ENCODE data around the gene GAD2.

GAD2 gene

DNA sequence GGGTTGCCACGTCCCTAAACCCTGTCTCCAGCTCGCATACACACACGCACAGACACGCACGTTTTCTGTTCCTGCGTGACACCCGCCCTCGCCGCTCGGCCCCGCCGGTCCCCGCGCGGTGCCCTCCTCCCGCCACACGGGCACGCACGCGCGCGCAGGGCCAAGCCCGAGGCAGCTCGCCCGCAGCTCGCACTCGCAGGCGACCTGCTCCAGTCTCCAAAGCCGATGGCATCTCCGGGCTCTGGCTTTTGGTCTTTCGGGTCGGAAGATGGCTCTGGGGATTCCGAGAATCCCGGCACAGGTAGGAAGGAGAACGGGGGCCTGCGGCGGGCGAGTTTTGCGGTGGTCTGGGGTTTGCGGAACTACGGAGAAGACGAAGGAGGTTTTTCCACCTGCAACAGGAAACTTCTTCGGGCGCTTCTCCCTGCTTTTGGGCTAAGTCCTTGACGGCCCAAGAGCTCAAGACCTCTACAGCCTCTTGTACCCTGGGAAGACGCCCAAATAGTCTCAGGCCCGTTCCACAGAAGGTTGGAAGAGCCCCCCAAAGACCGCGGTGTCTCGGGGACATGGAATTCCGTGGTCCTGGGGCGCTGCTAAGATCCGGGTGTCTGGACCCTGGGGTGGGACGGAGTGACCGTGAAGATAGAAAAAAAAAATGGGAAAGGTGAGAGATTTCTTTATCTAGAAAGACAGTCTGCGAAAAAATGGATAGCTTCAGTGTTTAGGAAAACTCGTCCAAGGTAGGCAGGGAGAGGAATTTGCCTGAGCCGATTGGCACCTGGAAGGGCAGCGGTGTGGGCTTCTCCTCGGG, at the start of gene GAD2:
Gene GAD2 (plus strand): TSS at position 190 of the 811 bp plus-strand sequence. CDS start 36 bp downstream, at position 226.
- peak; percentile 21 for DNase-seq

DNA sequence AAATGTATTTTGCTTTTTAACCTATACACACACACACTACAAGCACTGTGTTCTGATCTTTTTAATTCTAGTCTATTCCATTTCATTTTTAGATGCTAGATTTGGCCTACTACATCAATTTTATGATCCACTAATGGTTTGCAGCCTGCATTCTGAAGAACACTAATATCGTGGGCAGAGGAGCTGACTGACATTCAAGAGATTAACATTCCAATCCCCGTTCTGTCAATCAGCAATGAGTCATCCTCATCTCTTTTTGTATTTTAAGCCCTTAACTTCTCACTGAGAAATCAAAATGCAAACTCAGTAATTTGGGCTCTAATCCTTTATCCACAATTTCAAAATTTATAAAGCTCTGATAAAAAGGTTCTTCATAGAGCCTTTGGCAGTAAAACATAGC, 47.1 kb upstream of the GAD2 start:
- no peak for DNase-seq

DNA sequence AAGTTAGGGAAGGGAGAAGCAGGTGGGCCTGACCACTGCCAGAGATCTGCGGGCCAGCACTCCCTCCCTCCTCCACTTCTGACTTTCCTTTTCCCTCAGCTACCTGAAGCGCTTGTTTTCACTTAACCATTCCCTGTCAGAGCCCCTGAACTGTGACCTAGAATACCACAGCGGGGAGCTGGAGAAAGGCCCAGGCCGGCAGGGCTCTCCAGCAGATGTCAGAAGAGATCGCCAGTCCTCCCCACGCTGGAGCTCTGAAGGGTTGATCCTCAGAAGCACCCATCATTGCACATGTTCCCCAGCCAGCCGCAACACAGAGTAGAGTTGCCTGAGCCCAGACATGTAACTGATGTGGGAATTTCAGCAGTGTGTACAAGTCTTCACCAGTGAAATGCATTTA, 44.4 kb upstream of the GAD2 start:
- DNase-seq, result no peak

DNA sequence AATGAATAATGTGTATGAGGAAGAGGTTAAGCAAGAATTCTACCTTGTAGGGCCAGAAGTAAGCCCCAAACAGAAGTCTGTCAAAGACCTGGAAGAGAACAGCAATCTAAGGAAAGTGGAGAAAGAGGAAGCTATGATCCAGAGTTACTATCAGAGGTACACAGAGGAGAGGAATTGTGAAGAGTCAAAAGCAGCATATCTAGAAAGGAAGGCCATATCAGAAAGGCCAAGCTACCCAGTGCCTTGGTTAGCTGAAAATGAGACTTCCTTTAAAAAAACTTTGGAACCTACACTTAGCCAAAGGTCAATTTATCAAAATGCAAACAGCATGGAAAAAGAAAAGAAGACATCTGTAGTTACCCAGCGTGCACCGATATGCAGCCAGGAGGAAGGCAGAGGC, 42.7 kb upstream of the GAD2 start:
- DNase-seq, result no peak

- no peak for DNase-seq
Measured at GRCh38 chr10:26177341-26177740, 39.2 kb upstream of the GAD2 start.

- no peak for DNase-seq
Measured at GRCh38 chr10:26194275-26194674, 22.3 kb upstream of the GAD2 start.

GRCh38 chr10:26197248-26197647, 19.3 kb upstream of the GAD2 start:
- DNase-seq, result no peak

DNA sequence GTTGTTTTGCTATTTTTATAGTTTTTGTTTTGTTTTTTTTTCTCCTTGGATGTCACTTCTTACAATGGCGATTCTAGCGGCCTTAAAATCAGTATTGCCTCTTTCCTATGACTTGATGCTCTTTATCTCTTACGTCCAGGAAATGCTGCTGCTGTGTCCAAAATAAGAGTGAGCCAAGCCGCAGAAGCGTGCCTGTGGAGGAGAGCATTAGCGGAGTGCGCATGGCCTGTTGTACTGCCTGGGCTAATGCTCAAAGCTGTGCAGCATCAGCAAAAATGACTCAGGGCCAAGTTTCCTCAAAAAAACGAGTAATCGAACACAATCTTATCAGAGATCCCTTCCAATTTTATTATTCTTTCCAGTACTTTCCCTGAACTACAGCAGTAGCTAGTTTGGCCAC, 18.5 kb upstream of the GAD2 start:
- no peak for DNase-seq

DNA sequence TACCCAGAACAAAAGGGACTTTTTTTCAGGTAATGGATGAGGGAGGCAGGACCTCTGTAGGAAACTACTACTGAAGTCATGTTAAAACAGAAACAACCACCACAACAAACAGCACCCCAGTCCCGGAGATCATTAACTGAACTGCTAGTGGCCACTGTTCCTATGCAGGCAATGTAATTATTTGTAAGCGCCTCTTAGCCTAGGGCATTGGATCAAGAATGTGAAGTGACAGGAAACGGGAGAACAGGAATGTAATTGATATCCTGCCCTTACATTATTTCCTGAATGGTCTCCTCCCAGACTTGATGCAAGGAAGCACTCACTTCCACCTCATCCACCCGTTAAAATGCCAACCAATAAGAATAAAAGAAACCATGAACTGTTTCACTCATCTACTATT, 16.7 kb upstream of the GAD2 start:
- DNase-seq, result no peak

DNA sequence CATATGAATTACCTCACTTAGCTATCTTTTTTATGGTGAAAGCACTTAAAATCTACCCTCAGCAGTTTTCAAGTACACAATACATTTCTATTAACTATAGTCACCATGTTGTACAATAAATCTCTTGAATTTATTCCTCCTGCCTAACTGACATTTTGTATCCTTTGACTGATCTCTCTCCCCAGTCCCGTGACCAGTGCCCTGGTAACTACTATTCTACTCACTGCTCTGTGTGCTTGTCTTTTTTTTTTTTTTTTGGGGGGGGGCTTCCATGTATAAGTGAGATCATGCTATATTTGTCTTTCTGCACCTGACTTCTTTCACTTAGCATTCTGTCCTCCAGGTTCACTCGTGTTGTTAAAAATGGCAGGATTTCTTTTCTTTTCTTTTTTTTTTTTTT, 11.4 kb upstream of the GAD2 start:
- no peak for DNase-seq

- DNase-seq, result no peak
Measured at GRCh38 chr10:26211781-26212444, 4.7 kb upstream of the GAD2 start.

- no peak for DNase-seq
Measured at GRCh38 chr10:26212511-26212910, 4.1 kb upstream of the GAD2 start.

DNA sequence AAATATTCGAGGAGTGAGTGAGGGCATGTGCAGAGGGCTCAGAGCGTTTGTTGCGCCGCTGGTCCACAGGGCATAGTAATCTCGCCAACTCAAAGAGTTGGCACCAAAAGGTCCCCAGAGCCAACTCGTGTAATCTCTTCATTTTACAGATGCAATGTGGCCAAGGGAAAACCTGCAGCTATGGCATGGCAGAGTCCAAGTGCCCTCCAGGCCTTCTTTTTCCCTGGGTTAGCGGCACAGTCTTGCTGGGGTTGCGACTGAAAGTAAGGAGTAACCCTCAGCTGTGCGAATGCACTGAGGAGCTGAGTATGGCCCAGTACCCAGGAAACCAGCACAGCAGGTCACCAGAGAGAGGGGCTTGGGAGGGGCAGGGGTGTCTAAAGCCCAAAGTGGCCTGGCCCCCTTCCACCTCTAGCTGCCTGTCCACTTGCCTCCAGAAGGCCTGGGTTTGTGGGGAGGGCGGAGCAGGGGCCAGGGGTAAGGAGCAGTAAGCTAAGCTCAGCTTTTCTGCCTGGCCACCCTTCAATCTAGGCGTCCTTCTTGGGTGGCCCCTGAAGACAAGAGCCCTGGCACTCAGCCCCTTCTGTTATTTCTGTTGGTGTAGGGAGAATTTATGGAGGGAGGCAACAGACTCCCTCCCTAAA, 3.3 kb upstream of the GAD2 start:
- no peak for DNase-seq

- DNase-seq, result no peak
Measured at GRCh38 chr10:26214004-26214403, 2.6 kb upstream of the GAD2 start.

DNA sequence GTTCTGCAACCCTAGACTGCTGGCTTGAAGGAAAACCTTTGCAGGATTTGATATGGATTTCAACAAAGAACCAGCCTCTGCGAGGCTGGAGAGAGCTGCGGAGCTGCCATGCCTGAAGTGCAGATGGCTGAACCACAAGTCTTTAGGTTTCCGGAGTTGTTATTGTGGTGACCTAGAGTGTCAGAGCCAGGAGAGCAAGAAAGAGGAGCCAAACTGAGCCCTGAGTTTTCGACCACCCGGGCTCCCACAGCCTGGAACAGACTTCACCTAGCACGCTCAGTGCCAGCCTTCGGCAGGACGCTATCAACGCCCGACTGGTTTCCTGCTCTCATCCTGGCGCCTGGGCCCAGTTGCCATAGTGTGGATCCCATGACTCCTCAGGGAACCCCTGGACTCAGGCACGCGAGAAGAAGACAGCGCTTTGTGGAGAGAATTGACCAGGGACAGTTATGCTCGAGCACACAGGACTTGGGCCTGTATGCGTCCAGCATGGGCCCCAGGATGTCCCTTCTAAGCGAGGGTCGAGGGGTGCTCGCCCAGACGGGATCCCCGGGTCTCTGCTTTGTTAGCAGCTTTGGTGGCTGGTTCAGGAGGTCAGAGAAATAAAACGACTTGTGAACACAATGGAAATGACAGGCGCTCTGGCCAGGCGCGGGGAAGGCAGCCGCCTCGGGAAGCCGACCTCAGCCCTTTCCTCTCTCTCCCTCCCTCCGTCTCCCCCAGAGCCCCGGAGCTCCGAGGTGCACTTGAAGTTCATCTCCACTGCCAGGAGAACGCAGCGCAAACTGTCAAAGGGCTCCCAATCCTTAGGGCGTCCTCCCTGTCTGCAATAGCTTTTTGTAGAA, 1.8 kb upstream of the GAD2 start:
- DNase-seq, result no peak

GRCh38 chr10:26215396-26215934, 1.1 kb upstream of the GAD2 start:
- no peak for DNase-seq

- DNase-seq, result peak; percentile 71
Measured at GRCh38 chr10:26215935-26216584, 514 bp upstream of the GAD2 start.

DNA sequence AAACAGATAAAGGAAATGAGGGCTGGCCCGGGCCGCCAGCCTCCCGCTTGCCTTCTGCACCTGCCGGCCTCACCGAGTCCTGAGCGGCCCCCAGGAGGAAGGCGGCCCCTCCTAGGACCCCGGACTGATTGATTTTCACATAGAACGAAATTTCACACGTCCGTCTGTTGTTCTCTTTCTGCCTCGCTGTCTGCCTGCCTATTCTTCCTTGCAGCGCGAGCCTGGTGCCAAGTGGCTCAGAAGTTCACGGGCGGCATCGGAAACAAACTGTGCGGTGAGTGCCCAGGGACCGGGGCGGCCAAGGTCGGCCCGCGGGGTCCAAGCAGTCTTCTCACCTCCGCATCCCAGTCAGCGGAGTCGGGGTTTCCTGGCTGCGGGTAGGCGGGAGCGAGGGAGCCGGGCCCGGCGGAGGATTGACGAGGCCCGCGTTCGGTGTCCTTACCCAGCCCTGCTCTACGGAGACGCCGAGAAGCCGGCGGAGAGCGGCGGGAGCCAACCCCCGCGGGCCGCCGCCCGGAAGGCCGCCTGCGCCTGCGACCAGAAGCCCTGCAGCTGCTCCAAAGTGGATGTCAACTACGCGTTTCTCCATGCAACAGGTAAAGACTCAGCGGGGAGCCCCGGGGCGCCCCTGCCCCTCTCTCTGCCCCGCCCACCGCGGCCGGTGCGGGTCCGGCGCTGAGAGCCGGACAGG, 967 bp downstream of the GAD2 start:
- peak; percentile 30 for DNase-seq

DNA sequence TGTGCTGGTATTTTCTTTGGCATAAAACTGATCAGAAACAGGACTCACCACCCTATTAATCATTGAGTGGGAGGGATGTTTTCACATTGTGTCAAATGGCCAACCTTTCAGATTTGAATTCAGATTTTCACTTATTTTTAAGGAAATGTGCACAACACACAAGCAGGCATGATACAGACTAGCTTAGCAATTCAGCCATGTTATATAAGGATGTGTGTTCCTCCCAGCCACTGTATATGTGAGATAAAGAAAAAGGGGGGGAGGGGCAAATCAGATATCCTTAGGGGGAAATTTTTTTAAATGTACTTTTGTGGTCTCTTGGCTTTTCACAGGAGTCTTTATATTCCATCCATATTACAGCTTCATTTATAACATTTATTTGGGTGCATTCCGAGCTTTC, 3.1 kb downstream of the GAD2 start:
- DNase-seq, result no peak

GRCh38 chr10:26220901-26221300, 4.3 kb downstream of the GAD2 start:
- no peak for DNase-seq

GRCh38 chr10:26221541-26221940, 5.0 kb downstream of the GAD2 start:
- no peak for DNase-seq

DNA sequence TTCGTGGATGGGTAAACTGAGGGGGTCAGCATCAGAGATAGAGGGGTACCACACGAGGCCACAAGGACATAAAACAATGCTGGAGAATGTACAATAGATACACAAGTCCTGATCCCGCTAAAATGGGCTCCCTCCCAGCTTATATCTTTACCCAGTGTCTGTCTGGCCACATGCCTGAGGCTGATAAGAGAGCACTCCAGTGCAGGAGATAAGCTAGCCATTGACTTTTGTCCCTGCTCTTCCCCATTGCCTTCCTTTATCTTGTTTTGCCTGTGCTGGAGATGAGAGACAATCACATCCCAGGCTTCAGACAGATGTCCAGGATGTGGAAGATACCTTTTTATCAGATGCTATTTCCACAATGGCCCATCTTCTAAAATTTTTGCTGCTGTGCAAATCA, 6.0 kb downstream of the GAD2 start:
- no peak for DNase-seq

Data from stimulated activated CD4-positive, alpha-beta T cell treated with anti-CD3 and anti-CD28 coated beads, Interleukin-15, amount 100 ng/mL, for 24 hours (primary cell).